H9 (cell line): ENCODE measurements around the gene THOC7. TPM values are rescaled to one million over a fixed set of nuclear protein-coding genes. Genes with fewer than 3 reads are reported as not detected.

Source experiments
- DNase-seq: peaks from one replicate; pipeline ENCODE4 v3.0.0-alpha.2; 2017
- H2AFZ ChIP-seq: one replicate; pipeline ENCODE4 v1.6.1; 2013; ENCODE audit warnings: mild to moderate bottlenecking, low read length, control low read depth, moderate library complexity
- H2AK5ac ChIP-seq: 2 replicates; pipeline ENCODE4 v1.6.1; 2013; ENCODE audit warnings: low read length, control low read depth, mixed read lengths; ENCODE audit not compliant: insufficient read length
- H2BK120ac ChIP-seq: one replicate; pipeline ENCODE4 v1.6.1; 2013; ENCODE audit warnings: low read depth, mild to moderate bottlenecking, low read length, control low read depth, inconsistent platforms; ENCODE audit not compliant: poor library complexity, severe bottlenecking
- H2BK12ac ChIP-seq: 2 replicates; pipeline ENCODE4 v1.6.1; 2013; ENCODE audit warnings: low read length, control low read depth, mixed read lengths, low read depth; ENCODE audit not compliant: insufficient read length
- H2BK15ac ChIP-seq: 2 replicates; pipeline ENCODE4 v1.6.1; 2013; ENCODE audit warnings: low read depth, low read length, control low read depth
- H2BK20ac ChIP-seq: one replicate; pipeline ENCODE4 v1.6.1; 2013; ENCODE audit warnings: low read depth, mild to moderate bottlenecking, low read length, control low read depth, inconsistent platforms; ENCODE audit not compliant: poor library complexity, severe bottlenecking
- H2BK5ac ChIP-seq: 2 replicates; pipeline ENCODE4 v1.6.1; 2013; ENCODE audit warnings: low read length, control low read depth, mixed read lengths; ENCODE audit not compliant: insufficient read length
- H3K14ac ChIP-seq: 2 replicates; pipeline ENCODE4 v1.6.1; 2013; ENCODE audit warnings: low read length, control low read depth; ENCODE audit not compliant: insufficient read depth
- H3K18ac ChIP-seq: 2 replicates; pipeline ENCODE4 v1.6.1; 2013; ENCODE audit warnings: low read depth, mild to moderate bottlenecking, mixed read lengths, low read length, control low read depth; ENCODE audit not compliant: insufficient read length
- H3K23ac ChIP-seq: 2 replicates; pipeline ENCODE4 v1.6.1; 2013; ENCODE audit warnings: low read length, control low read depth, mixed read lengths, low read depth; ENCODE audit not compliant: insufficient read length
- H3K23me2 ChIP-seq: 2 replicates; pipeline ENCODE4 v1.6.1; 2013; ENCODE audit warnings: low read depth, mild to moderate bottlenecking, mixed read lengths, low read length, control low read depth; ENCODE audit not compliant: insufficient read length, poor library complexity, severe bottlenecking
- H3K27ac ChIP-seq: 2 replicates; pipeline ENCODE4 v1.5.1; 2013; ENCODE audit warnings: low read length, control low read depth, mixed read lengths, low read depth; ENCODE audit not compliant: insufficient read length
- H3K27me3 ChIP-seq: 2 replicates; pipeline ENCODE4 v1.6.1; 2013; ENCODE audit warnings: low read length, control low read depth, inconsistent platforms; ENCODE audit not compliant: insufficient read depth
- H3K4ac ChIP-seq: 2 replicates; pipeline ENCODE4 v1.6.1; 2013; ENCODE audit warnings: low read depth, mild to moderate bottlenecking, control low read depth, inconsistent platforms, low read length, moderate library complexity
- H3K4me1 ChIP-seq: 2 replicates; pipeline ENCODE4 v1.6.1; 2013; ENCODE audit warnings: low read length, control low read depth, inconsistent platforms; ENCODE audit not compliant: insufficient read depth
- H3K4me2 ChIP-seq: 2 replicates; pipeline ENCODE4 v1.6.1; 2013; ENCODE audit warnings: low read length, control low read depth, mixed read lengths; ENCODE audit not compliant: insufficient read length, insufficient read depth
- H3K56ac ChIP-seq: 2 replicates; pipeline ENCODE4 v1.6.1; 2013; ENCODE audit warnings: low read depth, mild to moderate bottlenecking, mixed read lengths, low read length, control low read depth; ENCODE audit not compliant: insufficient read length
- H3K79me1 ChIP-seq: 2 replicates; pipeline ENCODE4 v1.6.1; 2013; ENCODE audit warnings: low read depth, mild to moderate bottlenecking, moderate library complexity, low read length, control low read depth, inconsistent platforms; ENCODE audit not compliant: insufficient read depth, poor library complexity, severe bottlenecking
- H3K79me2 ChIP-seq: 2 replicates; pipeline ENCODE4 v1.6.1; 2013; ENCODE audit warnings: low read length, control low read depth, inconsistent platforms; ENCODE audit not compliant: insufficient read depth
- H3K9ac ChIP-seq: 2 replicates; pipeline ENCODE4 v1.6.1; 2013; ENCODE audit warnings: low read length, control low read depth, mixed read lengths; ENCODE audit not compliant: insufficient read length; ENCODE audit errors: extremely low read depth
- H3K9me3 ChIP-seq: one replicate; pipeline ENCODE4 v1.6.1; 2013; ENCODE audit warnings: low read depth, low read length, inconsistent platforms; ENCODE audit not compliant: control insufficient read depth
- H3T11ph ChIP-seq: one replicate; pipeline ENCODE4 v1.6.1; 2013; ENCODE audit warnings: mild to moderate bottlenecking, low read length, control low read depth, inconsistent platforms
- H4K20me1 ChIP-seq: one replicate; pipeline ENCODE4 v1.6.1; 2013; ENCODE audit not compliant: control insufficient read depth, insufficient read length, insufficient read depth
- H4K5ac ChIP-seq: 2 replicates; pipeline ENCODE4 v1.6.1; 2013; ENCODE audit warnings: low read depth, mild to moderate bottlenecking, mixed read lengths, low read length, control low read depth; ENCODE audit not compliant: insufficient read length
- H4K8ac ChIP-seq: replicated peaks from 2 replicates; pipeline ENCODE4 v1.6.1; 2013; ENCODE audit warnings: low read length, control low read depth, mixed read lengths, low read depth; ENCODE audit not compliant: insufficient read length
- H4K91ac ChIP-seq: 2 replicates; pipeline ENCODE4 v1.6.1; 2013; ENCODE audit warnings: low read depth, mild to moderate bottlenecking, moderate library complexity, mixed read lengths, low read length, control low read depth; ENCODE audit not compliant: insufficient read length
- H3K27ac Mint-ChIP-seq, 3 experiments: 2 replicates in 2 of 3; 3 replicates in 1 of 3; pipeline ENCODE4 v1.8.0; 2020 to 2021; ENCODE audit warnings: mixed read lengths in 3 of 3, mild to moderate bottlenecking in 1 of 3, moderate library complexity in 1 of 3
- H3K27me3 Mint-ChIP-seq: 2 replicates; pipeline ENCODE4 v1.8.0; 2021; ENCODE audit warnings: low read depth, mild to moderate bottlenecking, moderate library complexity, mixed read lengths
- H3K36me3 Mint-ChIP-seq, 3 experiments: 2 replicates in 2 of 3; 3 replicates in 1 of 3; pipeline ENCODE4 v1.8.0; 2020 to 2021; ENCODE audit warnings: low read depth in 3 of 3, mixed read lengths in 3 of 3; ENCODE audit not compliant: insufficient read depth in 1 of 3
- H3K4me1 Mint-ChIP-seq, 2 experiments: 2 replicates each; pipeline ENCODE4 v1.8.0; 2020; ENCODE audit warnings: mixed read lengths in 2 of 2
- H3K4me3 Mint-ChIP-seq, 2 experiments: 2 replicates in 1 of 2; 3 replicates in 1 of 2; pipeline ENCODE4 v1.8.0; 2020 to 2021; ENCODE audit warnings: mild to moderate bottlenecking in 2 of 2, mixed read lengths in 2 of 2, moderate library complexity in 1 of 2
- H3K9me3 Mint-ChIP-seq, 2 experiments: 2 replicates in 1 of 2; 3 replicates in 1 of 2; pipeline ENCODE4 v1.8.0; 2020; ENCODE audit warnings: mild to moderate bottlenecking in 2 of 2, mixed read lengths in 2 of 2, moderate library complexity in 1 of 2
- WGBS: extraction: QIAGEN DNeasy Blood & Tissue Kit; methylation state at CpG from one replicate; pipeline ENCODE4 v1.1.7; 2013; ENCODE audit warnings: missing lambda C conversion rate, low lambda C conversion rate, mixed read lengths; ENCODE audit not compliant: insufficient read length; ENCODE audit errors: extremely low coverage; 5-methylcytosine and 5-hydroxymethylcytosine counted together
- total RNA-seq: library from RNA; stranded (reverse); gene quantifications from 2 replicates; pipeline ENCODE4 v1.2.1, GENCODE V29; 2021
- TF ChIP-seq, protein P1 (sequence below): fragments of 200-600 bp; sonication (generic); conservative IDR thresholded peaks from 3 replicates; pipeline ENCODE4 v1.8.0; 2021; ENCODE audit warnings: antibody characterized with exemption, mild to moderate bottlenecking

Gene THOC7
- total RNA-seq, 1 experiment from 2014 or later, result 63.3 TPM

DNA sequence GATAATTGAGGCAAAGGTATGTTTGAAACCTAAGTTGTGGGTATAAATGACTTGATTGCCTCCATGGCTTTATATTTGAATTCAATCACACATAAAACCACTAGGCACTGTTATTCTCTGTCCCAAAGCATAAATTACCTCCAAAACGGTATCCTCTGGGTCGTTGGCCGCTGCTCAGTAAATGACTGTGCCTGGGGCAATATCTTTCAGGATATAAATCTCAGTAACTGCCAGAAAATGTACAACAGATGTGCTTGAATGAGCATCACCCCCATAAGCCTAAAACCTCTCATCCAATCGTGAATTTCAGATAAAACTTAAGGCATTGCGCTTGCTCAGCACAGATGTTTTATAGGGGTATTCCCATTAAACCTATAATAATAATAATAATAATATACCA lies 63.5 kb downstream of the THOC7 start:
- Histone ChIP-seq H3K4me1 (no peaks in the 10 kb centered on the region), H4K20me1 (no peaks in the 10 kb centered on the region), H2BK12ac (no peak overlapping the region), H2BK120ac (no peak overlapping the region), H2BK5ac (no peak overlapping the region), H3K23ac (no peak overlapping the region), H2BK20ac (no peak overlapping the region), H3K9me3 (no peaks in the 10 kb centered on the region), H3K14ac (no peak overlapping the region), H3K27me3 (no peaks in the 10 kb centered on the region), H2AK5ac (no peak overlapping the region), H4K5ac (no peak overlapping the region), H3K79me1 (no peaks in the 10 kb centered on the region), H3K9ac (no peak overlapping the region), H2AFZ (no peak overlapping the region), H3K23me2 (no peaks in the 10 kb centered on the region), H3T11ph (no peak overlapping the region), H3K4ac (no peak overlapping the region), H3K18ac (no peak overlapping the region), H3K79me2 (no peaks in the 10 kb centered on the region), H3K56ac (no peak overlapping the region), H4K8ac (no peak overlapping the region), H3K4me2 (no peak overlapping the region), H3K27ac (no peak overlapping the region), H4K91ac (no peak overlapping the region), H2BK15ac (no peak overlapping the region)
- H3K9me3 Mint-ChIP-seq, result no peaks in the 10 kb centered on the region
- no peaks in the 10 kb centered on the region for H3K4me1 Mint-ChIP-seq
- peaks cover 21% of the 10 kb centered on the region for H3K27me3 Mint-ChIP-seq
- H3K36me3 Mint-ChIP-seq, result no peaks in the 10 kb centered on the region
- no peak for DNase-seq
- no peak overlapping the region for H3K4me3 Mint-ChIP-seq
- TF ChIP-seq, protein P1, sequence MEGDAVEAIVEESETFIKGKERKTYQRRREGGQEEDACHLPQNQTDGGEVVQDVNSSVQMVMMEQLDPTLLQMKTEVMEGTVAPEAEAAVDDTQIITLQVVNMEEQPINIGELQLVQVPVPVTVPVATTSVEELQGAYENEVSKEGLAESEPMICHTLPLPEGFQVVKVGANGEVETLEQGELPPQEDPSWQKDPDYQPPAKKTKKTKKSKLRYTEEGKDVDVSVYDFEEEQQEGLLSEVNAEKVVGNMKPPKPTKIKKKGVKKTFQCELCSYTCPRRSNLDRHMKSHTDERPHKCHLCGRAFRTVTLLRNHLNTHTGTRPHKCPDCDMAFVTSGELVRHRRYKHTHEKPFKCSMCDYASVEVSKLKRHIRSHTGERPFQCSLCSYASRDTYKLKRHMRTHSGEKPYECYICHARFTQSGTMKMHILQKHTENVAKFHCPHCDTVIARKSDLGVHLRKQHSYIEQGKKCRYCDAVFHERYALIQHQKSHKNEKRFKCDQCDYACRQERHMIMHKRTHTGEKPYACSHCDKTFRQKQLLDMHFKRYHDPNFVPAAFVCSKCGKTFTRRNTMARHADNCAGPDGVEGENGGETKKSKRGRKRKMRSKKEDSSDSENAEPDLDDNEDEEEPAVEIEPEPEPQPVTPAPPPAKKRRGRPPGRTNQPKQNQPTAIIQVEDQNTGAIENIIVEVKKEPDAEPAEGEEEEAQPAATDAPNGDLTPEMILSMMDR, result no peak
- H3K27ac Mint-ChIP-seq, result no peak overlapping the region
- WGBS, result no CpG with 5 or more reads among the region's 5 CpGs
